Measurements from ENCODE around the gene LRRC26. TPM values are rescaled to one million over a fixed set of nuclear protein-coding genes. Genes with fewer than 3 reads are reported as not detected.

LRRC26 gene
- total RNA-seq, 1 donor from 2014 or later, result not detected

DNA sequence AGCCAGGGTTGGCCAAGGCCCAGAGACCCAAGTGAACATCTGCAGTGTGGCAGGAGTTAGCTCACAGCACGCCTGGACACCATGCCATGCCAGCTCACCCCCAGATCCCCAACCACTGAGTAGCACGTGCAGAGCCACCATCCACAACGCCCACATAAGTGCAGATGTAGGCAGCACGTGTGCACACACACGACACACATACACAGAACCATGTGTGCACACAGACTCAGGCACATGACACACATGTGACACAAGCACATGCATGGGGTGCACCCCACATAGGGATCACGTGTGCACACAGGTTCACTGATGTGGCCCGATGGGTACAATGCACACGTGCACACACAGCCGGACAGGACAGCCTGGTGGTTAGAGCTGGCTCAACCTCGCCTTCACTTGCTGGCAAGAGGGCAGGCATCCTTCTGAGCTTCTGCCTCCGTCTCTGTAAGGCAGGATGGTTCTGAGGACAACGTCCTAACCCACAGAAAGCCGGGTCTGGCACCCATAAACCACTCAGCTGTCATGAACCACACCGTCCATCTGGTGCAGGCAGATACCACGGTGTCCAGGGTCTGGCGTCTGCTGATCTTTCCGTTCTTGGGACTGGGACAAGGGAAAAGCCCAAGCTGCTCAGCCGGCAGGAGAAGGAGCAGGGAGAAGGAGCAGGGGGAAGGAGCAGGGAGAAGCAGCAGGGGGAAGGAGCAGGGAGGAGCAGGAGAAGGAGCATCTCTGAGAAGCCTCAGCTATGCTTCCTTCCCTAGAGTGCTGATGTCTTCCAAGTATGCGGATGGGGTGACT lies 12.0 kb downstream of the LRRC26 start:
- no peak for DNase-seq (ENCODE audit: low read depth)

DNA sequence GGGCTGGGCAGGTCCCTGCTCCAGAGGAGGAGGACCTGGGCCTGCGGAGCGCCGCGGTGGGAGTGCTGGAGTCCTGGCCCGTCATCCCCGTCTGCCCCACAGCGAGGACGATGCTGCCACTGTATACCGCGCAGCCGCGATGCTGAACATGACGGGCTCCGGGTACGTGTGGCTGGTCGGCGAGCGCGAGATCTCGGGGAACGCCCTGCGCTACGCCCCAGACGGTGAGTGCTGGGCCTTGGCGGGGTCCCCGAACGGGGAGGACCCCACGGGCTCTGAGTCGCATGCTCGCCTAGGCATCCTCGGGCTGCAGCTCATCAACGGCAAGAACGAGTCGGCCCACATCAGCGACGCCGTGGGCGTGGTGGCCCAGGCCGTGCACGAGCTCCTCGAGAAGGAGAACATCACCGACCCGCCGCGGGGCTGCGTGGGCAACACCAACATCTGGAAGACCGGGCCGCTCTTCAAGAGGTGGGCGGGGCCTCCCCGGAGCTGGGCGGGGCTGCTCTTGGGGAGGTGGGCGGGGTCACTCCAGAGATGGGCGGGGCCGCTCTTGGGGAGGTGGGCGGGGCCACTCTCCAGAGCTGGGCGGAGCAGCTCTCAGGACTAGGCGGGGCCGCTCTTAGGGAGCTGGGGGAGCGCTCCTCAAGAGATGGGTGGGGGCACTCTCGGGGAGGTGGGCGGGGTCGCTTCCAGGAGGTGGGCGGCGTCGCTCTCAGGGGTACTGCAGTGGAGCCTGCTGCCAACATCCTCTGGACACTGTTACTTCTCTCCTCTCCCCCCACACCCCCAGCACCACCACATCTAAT lies 13.1 kb downstream of the LRRC26 start:
- no peak for DNase-seq (ENCODE audit: low read depth)

DNA sequence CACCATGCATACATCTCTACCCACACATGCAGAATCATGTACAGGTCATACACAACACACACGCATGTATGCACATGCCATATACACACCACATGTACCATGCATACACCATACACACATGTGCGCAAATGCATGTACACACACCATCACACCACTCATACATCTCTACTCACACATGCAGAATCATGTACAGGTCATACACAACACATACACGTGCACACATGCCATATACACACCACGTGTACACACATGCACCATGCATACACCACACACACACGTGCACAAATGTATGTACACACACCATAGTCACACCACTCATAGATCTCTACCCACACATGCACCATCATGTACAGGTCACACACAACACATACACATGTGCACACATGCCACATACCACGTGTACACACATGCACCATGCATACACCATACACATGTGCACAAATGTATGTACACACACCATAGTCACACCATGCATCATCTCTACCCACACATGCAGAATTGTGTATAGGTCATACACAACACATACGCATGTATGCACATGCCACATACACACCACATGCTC lies 16.9 kb downstream of the LRRC26 start:
- DNase-seq (ENCODE audit: low read depth), result no peak

DNA sequence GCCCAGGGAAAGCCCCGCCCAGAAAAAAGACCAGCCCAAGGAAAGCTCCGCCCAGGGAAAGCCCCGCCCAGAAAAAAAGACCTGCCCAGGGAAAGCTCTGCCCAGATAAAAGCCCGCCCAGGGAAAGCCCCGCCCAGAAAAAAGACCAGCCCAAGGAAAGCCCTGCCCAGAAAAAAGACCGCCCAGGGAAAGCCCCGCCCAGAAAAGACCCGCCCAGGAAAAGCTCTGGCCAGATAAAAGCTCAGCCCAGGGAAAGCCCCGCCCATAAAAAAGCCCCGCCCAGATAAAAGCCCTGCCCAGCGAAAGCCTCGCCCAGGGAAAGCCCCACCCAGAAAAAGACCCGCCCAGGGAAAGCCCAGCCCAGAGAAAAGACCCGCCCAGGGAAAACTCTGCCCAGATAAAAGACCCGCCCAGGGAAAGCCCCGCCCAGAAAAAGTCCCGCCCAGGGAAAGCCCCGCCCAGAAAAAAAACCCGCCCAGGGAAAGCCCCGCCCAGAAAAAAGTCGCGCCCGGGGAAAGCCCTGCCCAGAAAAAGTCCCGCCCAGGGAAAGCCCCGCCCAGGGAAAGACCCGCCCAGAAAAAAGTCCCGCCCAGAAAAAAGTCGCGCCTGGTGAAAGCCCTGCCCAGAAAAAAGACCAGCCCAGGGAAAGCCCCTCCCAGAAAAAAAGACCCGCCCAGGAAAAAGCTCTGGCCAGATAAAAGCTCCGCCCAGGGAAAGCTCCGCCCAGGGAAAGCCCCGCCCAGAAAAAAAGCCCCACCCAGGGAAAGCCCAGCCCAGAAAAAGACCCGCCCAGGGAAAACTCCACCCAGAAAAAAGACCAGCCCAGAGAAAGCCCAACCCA lies 19.0 kb downstream of the LRRC26 start:
- DNase-seq (ENCODE audit: low read depth), result no peak

DNA sequence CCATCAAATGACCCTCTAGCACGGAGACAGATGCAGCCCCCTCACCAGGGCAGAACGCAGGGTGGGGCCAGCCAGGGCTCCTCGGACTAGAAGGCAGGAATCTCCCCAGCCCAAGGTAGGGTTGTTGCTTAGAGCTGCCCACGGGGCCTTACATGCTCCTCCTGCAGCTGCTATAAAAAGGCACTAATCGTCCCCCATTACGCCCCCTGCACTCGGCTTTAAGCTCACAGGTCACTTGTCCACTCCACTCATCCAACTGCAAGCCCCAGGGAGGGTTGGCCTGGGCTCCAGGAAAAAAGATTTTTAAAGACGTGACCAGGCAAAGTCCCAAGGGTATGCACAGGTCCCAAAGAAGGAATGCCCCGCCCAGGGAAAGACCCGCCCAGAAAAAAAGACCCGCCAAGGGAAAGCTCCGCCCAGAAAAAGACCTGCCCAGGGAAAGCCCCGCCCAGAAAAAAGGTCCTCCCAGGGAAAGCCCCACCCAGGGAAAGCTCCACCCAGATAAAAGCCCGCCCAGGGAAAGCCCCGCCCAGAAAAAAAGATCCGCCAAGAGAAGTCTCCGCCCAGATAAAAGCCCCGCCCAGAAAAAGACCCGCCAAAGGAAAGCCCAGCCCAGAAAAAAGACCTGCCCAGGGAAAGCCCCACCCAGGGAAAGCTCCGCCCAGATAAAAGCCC lies 19.8 kb downstream of the LRRC26 start:
- no peak for DNase-seq (ENCODE audit: low read depth)

DNA sequence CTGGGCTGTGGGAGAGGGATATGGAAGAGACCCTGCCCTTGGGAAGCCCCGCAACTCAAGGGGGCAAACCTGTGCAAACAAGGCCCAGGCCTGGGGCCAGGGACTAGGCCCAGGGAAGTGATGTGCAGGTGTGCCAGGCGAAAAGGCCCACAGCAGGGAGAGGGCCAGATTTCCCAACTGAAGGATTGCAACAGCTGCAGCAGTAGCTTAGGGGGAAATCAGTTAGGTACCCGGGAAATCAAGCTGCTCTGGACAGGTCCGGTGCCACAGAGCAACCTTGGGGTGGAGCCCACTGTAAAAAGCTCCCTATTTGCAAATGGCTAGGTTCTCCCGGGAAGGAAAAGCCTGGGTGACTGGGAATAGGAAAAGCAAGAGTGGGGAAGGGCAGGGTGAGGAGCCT lies 20.5 kb downstream of the LRRC26 start:
- no peak for DNase-seq (ENCODE audit: low read depth)

DNA sequence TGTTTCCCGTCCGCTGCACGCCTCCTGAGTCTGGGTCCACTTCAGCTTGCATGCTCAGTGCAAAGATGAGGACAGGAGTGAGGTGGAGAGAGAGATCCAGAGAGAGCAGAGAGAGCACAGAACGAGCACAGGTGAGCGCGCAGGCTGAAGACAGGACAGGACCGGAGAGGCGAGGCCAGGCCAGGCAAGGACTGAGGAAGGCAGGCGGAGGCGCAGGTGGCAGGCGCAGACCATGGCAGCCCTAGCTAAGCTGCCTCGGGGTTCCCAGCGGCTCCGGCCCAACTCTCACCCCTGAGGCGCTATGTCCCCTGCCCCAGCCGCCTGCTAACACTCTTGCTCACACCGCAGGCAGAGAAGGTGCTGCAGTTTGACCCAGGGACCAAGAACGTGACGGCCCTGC lies 21.2 kb downstream of the LRRC26 start:
- no peak for DNase-seq (ENCODE audit: low read depth)

DNA sequence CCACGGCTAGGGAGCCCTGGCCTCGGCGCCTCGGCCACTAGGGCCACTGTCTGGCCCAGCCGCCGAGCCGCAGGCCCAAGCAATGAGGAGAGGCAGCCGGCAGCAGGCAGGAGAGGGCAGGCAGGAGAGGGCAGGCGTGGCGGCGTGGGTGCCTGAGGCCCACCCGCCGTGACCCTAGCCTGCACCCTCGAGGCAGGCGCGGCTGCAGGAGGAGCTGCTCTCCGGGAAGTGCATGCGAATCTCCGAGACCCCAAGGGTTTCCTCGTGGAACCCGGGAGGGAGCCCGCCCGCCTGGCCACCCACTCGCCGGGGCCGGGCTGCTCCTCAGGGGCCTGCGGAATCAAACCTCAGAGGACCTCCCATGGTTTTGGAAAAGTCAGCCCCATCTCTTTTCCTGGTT lies 21.6 kb downstream of the LRRC26 start:
- DNase-seq (ENCODE audit: low read depth), result no peak

DNA sequence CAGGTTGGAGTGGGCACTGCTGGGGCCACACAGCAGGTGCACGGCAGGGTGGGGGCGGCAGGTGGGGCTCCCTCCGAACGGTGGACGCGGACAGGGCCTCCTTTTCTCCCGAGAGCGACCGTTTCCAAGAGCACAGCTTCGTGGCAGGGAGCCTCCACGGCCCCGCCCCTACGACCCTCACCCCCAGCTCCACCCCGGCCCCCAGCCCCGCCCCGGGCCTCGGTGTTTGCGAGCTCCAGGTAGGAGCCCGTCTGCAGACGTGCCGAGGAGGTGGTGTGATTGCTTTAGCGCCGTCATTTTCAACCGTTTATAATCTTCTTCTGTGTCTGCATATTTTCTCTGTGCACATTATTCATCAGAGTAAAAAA lies 22.1 kb downstream of the LRRC26 start:
- no peak for DNase-seq (ENCODE audit: low read depth)

DNA sequence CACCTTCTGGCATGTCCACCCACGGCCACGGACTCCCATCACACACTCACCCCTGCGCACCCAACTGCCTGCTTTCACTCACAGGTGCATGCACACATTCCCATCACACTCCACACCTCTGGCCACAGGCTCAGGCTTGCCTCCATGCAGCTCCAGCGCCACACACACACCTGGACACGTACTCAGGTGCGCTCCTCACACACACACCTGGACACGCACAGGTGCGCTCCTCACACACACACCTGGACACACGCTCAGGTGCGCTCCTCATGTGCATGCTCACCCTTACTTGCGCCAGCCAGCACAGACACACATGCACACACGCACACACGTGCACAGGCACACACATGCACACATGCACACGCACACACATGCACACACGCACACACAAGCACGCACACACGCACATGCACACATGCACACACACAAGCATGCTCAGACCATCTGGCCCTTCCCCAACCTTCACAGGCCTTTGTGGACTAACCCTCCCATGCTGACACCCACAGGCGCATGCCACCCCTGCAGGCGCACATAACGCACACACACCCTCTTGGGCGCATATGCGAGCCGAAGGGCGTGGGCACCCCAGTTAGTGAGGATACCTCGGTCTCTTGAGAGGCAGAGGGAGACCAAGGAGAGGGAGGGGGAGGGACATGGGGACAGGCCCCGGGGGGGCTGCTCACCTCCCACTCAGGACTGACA lies 22.6 kb downstream of the LRRC26 start:
- no peak for DNase-seq (ENCODE audit: low read depth)

DNA sequence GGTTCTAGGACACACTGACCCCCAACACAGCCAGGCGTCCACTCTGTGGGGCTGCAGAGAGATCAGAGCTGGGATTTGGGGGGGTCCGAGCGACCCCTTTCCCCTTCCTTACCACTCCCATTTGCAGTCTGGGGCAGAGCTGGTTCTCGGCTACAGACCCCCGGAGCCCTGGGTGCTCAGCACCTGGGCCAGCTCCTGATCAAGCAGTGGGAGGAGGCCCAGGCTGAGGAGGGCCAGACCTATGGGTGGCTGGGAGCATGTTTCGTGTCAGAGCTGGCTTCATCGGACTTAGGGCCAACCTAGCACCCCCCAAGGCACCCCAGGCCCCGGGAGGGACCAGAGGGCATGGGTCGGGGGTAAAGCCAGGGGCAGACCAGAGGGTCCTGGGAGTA lies 23.3 kb downstream of the LRRC26 start:
- no peak for DNase-seq (ENCODE audit: low read depth)

DNA sequence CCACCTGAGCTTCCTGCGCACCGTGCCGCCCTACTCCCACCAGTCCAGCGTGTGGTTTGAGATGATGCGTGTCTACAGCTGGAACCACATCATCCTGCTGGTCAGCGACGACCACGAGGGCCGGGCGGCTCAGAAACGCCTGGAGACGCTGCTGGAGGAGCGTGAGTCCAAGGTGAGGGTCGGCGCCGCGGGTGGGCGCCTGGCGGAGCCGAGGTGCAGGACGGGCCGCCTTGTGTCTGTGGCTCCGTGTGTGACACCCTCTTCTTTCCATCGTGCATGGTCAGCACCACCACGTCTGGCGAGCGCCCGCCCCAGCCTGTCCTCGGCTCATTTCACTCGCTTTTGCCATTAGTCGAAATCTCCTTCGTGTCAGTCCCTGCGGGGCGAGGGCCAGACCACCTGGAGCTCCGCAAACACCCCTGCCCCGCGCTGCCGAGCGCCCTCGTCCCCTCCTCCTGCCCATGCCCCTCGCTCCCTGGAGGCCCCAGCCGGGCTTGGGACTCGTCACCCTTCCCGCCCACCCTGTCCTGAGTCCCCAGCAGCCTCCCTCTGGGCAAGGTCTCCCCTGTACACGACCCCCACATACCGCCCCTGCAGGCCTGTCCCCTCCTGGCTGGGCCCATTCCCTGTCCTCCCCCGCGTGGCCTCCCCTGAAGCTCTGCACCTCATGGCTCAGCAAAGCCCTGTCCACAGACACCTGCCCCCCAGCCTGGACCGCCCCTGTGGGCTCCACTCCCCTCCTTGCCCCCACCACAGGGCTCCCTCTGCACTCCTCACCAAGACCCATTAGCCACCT lies 23.9 kb downstream of the LRRC26 start:
- no peak for DNase-seq (ENCODE audit: low read depth)

DNA sequence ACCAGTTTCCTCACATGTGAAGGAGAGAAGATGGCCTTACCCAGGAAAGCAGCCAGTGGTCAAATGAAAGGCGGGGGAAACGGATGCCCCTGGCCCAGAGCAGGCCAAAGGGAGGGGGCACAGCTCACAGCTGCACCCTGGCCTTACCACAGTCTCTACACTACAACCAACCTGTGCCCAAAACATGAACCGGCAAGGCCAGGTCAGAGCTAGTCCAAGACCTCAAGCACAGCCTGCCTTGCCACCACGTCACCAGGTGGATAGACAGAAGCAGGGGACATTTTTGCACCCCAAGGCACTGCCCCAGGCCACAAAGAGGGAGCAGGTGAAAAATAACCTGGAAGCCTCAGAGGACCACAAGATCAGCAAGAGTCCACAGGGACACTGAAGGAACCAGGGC lies 26.4 kb downstream of the LRRC26 start:
- no peak for DNase-seq (ENCODE audit: low read depth)

DNA sequence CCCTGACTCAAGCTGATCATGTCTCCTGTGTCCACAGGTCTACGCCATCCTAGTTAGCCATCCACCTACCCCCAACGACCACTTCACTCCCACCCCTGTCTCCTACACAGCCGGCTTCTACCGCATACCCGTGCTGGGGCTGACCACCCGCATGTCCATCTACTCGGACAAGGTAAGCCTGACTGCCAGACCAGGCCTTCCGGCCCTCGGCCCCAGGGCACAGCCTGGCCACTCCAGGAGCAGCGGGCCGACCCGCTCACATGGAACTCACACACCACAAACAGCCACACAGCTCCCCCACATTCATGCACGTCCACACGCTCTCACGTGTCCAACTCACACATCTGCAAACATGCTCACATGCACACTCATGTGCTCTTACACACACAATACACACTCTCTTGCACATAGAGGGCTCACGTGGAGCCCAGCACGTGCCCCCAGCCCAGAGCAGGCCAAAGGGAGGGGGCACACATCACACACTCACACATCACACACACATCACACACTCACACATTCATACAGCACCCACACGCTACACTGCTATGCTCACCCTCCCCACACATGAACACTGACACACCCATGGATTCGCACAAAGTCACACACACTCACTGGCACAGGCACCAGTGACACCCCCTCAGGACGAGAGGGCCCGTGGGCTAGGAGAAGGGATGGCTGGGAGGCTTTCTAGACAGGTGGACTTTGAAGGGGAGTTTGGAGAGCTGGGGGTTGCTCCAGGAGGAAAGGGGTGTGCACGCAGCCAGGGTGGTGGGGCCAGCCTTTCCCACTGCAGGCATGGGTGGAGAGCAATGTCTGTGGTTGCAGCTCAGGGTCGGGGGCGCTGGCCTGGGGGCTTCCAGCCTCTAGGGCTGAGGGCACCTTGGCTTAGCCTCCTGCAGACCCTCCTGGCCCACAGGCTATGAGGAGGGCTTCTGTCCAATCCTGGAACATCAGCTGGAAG lies 27.6 kb downstream of the LRRC26 start:
- DNase-seq (ENCODE audit: low read depth), result no peak

DNA sequence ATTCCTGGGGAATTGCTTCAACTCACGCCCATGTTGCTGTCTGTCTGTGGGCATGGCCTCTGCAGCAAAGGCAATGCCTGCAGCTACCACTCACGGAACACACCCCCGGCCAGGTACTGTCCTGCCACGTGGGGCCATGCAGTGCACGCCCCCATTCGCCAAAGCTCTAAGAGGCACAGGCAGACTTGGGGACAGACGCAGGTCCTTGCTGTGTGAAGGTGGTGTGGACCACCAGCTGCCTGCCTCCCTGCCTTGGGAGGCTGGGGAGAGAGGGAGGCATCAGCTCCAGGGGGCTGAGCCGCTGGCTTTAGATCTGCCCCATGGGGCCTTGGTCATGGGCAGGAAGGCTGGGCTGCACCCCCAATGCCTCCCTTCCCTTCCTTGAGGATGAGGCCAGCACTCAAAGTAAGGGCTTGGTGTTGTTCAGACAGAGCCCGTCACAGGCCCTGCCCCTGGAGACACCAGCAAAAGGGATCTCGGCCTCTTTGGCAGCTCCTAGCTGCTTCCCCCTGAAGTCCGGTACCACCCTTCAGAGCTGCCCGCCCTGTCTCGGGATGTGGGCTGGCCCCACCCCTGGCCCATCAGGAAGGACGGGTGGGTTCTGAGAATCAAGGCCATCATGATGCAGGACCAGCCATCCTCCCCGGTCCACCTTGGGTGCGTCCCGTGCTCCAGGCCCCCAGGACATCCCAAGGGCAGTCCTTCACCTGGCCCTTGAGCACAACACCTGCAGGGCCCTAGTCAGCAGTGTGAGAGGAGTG lies 28.6 kb downstream of the LRRC26 start:
- no peak for DNase-seq (ENCODE audit: low read depth)

DNA sequence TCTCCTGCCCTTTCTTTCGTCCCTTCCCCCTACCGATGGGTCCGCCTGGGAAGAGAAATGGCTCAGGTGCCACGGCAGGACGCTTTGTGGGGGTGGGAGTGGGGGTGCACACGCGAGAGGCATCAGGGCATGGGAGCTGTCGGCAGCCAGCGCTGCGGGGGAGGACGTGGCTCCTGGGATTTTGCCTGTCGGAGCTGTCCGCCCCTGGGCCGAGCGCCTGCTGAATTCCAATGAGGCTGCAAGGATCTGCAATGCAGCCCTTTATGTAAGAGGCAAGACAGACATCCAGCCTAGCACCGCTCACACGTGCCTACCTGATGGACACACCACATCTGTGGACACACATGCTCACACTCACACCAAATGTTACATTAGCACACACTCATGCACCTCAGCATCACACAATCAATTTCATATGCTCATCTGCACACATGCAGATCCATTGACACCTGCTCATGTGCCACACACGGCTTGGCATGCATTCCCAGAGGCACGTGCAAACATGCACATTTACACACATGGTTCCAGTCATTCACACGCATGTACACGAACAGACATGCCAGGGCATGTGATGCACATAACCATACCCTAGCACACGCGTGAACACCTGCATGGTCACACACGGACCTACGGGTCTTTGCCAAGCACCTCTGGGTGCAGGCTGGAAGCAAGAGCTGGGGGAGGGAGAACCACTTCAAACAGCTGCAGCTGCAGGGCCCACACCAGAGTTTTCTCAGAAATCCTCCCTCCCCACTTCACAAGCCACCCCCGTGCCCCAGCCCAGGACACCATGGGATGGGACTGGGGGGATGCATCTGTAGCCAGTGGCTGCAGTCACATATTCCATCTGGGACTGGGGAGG lies 29.5 kb downstream of the LRRC26 start:
- no peak for DNase-seq (ENCODE audit: low read depth)

Data from myocyte (in vitro differentiated cells).